SIG-M5 treated with dmso at 0.1 percent for 504 hours (cell line): ENCODE data around the gene RTN4IP1.
A peak's percentile ranks its signal among the peaks of the same experiment; 100 is the strongest.

Source experiments
- DNase-seq: peaks from one replicate; lab custom pipeline; 2025; ENCODE audit not compliant: unreplicated experiment; lab: John Stamatoyannopoulos, UW

Gene RTN4IP1

GRCh38 chr6:106547601-106548453 lies 81.5 kb downstream of the RTN4IP1 start:
- DNase-seq: no peak

- peak; percentile 75 for DNase-seq
Observed at GRCh38 chr6:106546691-106547414, 82.4 kb downstream of the RTN4IP1 start.

- DNase-seq: no peak
Observed at GRCh38 chr6:106546261-106546690, 83.0 kb downstream of the RTN4IP1 start.

- DNase-seq: no peak
Observed at GRCh38 chr6:106540907-106541306, 88.4 kb downstream of the RTN4IP1 start.

GRCh38 chr6:106540432-106540831 lies 88.9 kb downstream of the RTN4IP1 start:
- DNase-seq: no peak

GRCh38 chr6:106539936-106540335 lies 89.4 kb downstream of the RTN4IP1 start:
- no peak for DNase-seq

- DNase-seq: no peak
Observed at GRCh38 chr6:106538145-106538544, 91.2 kb downstream of the RTN4IP1 start.

- DNase-seq: no peak
Observed at GRCh38 chr6:106537662-106538061, 91.6 kb downstream of the RTN4IP1 start.

- DNase-seq: peak; percentile 26
Observed at GRCh38 chr6:106536851-106537250, 92.4 kb downstream of the RTN4IP1 start.

- DNase-seq: no peak
Observed at GRCh38 chr6:106536357-106536756, 92.9 kb downstream of the RTN4IP1 start.

GRCh38 chr6:106535012-106535411 lies 94.3 kb downstream of the RTN4IP1 start:
- no peak for DNase-seq

- DNase-seq: no peak
Observed at GRCh38 chr6:106534564-106534982, 94.7 kb downstream of the RTN4IP1 start.

GRCh38 chr6:106534004-106534403 lies 95.3 kb downstream of the RTN4IP1 start:
- no peak for DNase-seq

GRCh38 chr6:106533054-106533453 lies 96.2 kb downstream of the RTN4IP1 start:
- peak; percentile 47 for DNase-seq

GRCh38 chr6:106530502-106530901 lies 98.8 kb downstream of the RTN4IP1 start:
- no peak for DNase-seq

GRCh38 chr6:106530026-106530425 lies 99.3 kb downstream of the RTN4IP1 start:
- no peak for DNase-seq

GRCh38 chr6:106529438-106529837 lies 99.9 kb downstream of the RTN4IP1 start:
- no peak for DNase-seq

GRCh38 chr6:106528521-106528920 lies 100.8 kb downstream of the RTN4IP1 start:
- no peak for DNase-seq

GRCh38 chr6:106527979-106528378 lies 101.3 kb downstream of the RTN4IP1 start:
- DNase-seq: no peak

GRCh38 chr6:106527117-106527516 lies 102.2 kb downstream of the RTN4IP1 start:
- DNase-seq: no peak

GRCh38 chr6:106525882-106526275 lies 103.4 kb downstream of the RTN4IP1 start:
- no peak for DNase-seq
